ENCODE measurements around the gene TDRD10.
"Not testable (repeated sequence)": the region's sequence is repeated elsewhere in the genome, so short reads cannot be mapped to it uniquely, and the experiment has no call there.

- TF ChIP-seq ZNF274 (IDR thresholded peaks at IDR 0.05; ENCODE audit: low read depth, low read length); SUZ12 (IDR thresholded peaks at IDR 0.05; ENCODE audit: extremely low read depth, insufficient read depth, insufficient read length); YY1 (IDR thresholded peaks at IDR 0.05; ENCODE audit: insufficient read depth, insufficient read length): not testable (repeated sequence)
These were observed 29.9 kb downstream of the TDRD10 start for GRCh38 chr1:154531950-154532349.
